Ascending aorta (tissue), 2 donors: ENCODE data around the gene CCDC85A. TPM values are rescaled to one million over a fixed set of nuclear protein-coding genes. Genes with fewer than 3 reads are reported as not detected.

ENCODE experiments used
- DNase-seq, 2 donors: peaks; one replicate each; pipeline ENCODE4 v3.0.0-alpha.2; 2019; ENCODE audit warnings: low spot score in 2 of 2
- H3K27ac ChIP-seq, 2 donors: fragments of 200-600 bp; sonication (generic); one replicate each; pipeline ENCODE4 v1.5.1; 2016 to 2017; ENCODE audit warnings: mild to moderate bottlenecking in 1 of 2
- H3K27me3 ChIP-seq: fragments of 200-600 bp; sonication (generic); one replicate; pipeline ENCODE4 v1.5.1; 2017
- H3K36me3 ChIP-seq, 2 donors: fragments of 200-600 bp; sonication (generic); one replicate each; pipeline ENCODE4 v1.5.1; 2016
- H3K4me1 ChIP-seq, 2 donors: fragments of 200-600 bp; sonication (generic); one replicate each; pipeline ENCODE4 v1.5.1; 2016 to 2017; ENCODE audit warnings: mild to moderate bottlenecking in 1 of 2
- H3K4me3 ChIP-seq, 2 donors: fragments of 200-600 bp; sonication (generic); one replicate each; pipeline ENCODE4 v1.5.1; 2016 to 2017; ENCODE audit warnings: mild to moderate bottlenecking in 1 of 2
- H3K9me3 ChIP-seq, 2 donors: fragments of 200-600 bp; sonication (generic); one replicate each; pipeline ENCODE4 v1.5.1; 2016
- intact Hi-C: fragments of 100-400 bp; cut with DNase I; formaldehyde crosslinking; loops from one replicate; pipeline ENCODE4 v1.15.1; 2023
- total RNA-seq: library from RNA; depleted of rRNA; stranded (reverse); fragments of >200 nt; gene quantifications from one replicate; pipeline ENCODE4 v1.1.0, GENCODE V29; 2016
- TF ChIP-seq, protein P1 (sequence below), 3 experiments: fragments of 200-600 bp in 2 of 3; fragments of 450-650 bp in 1 of 3; sonication (generic) in 2 of 3; IDR thresholded peaks; one replicate each; pipeline ENCODE4 v1.5.1; 2016 to 2019; ENCODE audit warnings: antibody characterized with exemption in 3 of 3, mild to moderate bottlenecking in 1 of 3, moderate library complexity in 1 of 3

The CCDC85A gene
- total RNA-seq, 1 donor from 2014 or later, result 15.0 TPM

DNA sequence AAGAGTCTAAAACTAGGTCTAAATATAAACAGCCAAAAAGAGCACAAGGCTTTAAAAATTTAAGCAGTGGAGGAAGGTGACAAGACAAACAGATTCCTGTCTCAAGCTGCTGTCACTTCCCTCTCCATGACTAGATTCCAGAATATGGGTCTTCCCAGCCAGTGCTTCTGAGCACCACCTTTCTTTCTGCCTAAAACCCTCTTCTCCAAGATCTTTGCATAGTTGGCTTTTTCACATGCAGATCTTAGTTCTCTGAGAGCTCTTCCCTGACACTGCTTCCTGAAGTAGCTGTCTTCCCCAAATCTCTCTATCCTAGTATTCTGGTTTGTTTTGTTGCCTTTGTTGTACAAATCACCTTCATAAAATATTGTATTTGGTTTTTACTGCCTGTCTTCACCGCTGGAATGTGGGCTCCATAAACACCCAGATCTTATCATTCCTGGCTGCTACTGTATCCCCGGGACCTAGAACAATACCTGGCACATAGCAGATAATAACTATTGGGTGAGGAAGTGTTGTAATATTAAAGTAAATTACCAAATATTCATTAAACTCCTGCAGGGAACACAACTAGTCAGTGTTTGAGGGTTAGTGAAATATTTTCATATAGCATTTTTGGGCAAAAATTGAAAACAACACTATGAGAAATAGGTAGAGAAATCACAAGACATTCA is 150.2 kb downstream of the CCDC85A start:
- Histone ChIP-seq H3K27ac (no peak overlapping the region), H3K4me3 (no peak overlapping the region), H3K9me3 (no peaks in the 10 kb centered on the region), H3K27me3 (no peaks in the 10 kb centered on the region), H3K36me3 (no peaks in the 10 kb centered on the region), H3K4me1 (no peaks in the 10 kb centered on the region)
- intact Hi-C loops, result no loop called here
- TF ChIP-seq, protein P1, sequence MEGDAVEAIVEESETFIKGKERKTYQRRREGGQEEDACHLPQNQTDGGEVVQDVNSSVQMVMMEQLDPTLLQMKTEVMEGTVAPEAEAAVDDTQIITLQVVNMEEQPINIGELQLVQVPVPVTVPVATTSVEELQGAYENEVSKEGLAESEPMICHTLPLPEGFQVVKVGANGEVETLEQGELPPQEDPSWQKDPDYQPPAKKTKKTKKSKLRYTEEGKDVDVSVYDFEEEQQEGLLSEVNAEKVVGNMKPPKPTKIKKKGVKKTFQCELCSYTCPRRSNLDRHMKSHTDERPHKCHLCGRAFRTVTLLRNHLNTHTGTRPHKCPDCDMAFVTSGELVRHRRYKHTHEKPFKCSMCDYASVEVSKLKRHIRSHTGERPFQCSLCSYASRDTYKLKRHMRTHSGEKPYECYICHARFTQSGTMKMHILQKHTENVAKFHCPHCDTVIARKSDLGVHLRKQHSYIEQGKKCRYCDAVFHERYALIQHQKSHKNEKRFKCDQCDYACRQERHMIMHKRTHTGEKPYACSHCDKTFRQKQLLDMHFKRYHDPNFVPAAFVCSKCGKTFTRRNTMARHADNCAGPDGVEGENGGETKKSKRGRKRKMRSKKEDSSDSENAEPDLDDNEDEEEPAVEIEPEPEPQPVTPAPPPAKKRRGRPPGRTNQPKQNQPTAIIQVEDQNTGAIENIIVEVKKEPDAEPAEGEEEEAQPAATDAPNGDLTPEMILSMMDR (IDR thresholded peaks at IDR 0.05), result no peak
- DNase-seq, result no peak

DNA sequence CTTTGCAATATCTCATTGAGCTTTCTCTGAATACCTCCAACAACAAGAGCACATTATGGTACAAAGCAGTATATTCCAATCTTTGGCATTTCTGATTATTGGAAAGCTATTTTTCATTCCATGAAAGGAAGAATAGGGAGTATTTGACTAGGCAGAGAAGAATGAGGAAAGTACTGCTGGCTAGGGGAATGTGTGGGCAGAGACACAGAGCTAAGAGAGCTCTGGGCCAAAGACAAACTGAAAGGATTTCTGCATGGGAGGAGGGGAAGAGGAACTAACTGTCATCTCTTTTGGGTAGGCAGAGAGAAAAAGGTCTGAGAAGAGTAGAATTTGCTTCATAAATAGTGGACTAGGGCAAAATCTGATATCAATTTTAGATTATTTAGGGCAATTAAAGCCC is 150.8 kb downstream of the CCDC85A start:
- Histone ChIP-seq H3K4me3 (no peak overlapping the region), H3K36me3 (no peaks in the 10 kb centered on the region), H3K27me3 (no peaks in the 10 kb centered on the region), H3K4me1 (no peaks in the 10 kb centered on the region), H3K9me3 (no peaks in the 10 kb centered on the region), H3K27ac (no peak overlapping the region)
- intact Hi-C loops, result no loop called here
- no peak for DNase-seq
- TF ChIP-seq, protein P1 (IDR thresholded peaks at IDR 0.05), result no peak

DNA sequence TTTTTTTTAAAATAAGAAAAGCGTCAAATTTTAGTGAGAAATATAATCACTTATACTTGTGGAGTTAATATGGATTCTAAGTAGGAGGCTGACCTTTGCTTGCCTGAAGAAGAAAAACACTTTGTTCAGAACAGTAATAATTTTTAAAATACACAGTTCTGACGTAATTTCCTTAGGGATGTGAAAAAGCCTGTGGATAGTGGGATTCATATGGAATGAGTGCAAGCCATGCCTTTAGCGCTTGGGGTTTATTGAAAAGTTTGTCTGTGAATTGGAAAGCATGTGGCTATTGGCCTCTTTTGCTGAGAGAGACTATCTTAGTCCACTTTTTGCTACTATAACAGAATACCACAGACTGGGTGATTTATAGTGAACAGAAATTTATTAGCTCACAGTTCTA is 151.3 kb downstream of the CCDC85A start:
- no peak overlapping the region for H3K4me3 ChIP-seq
- no peaks in the 10 kb centered on the region for H3K4me1 ChIP-seq
- no peaks in the 10 kb centered on the region for H3K27me3 ChIP-seq
- intact Hi-C loops, result no loop called here
- no peak overlapping the region for H3K27ac ChIP-seq
- no peak for DNase-seq
- H3K36me3 ChIP-seq, result no peaks in the 10 kb centered on the region
- TF ChIP-seq, protein P1 (IDR thresholded peaks at IDR 0.05), result no peak
- no peaks in the 10 kb centered on the region for H3K9me3 ChIP-seq

DNA sequence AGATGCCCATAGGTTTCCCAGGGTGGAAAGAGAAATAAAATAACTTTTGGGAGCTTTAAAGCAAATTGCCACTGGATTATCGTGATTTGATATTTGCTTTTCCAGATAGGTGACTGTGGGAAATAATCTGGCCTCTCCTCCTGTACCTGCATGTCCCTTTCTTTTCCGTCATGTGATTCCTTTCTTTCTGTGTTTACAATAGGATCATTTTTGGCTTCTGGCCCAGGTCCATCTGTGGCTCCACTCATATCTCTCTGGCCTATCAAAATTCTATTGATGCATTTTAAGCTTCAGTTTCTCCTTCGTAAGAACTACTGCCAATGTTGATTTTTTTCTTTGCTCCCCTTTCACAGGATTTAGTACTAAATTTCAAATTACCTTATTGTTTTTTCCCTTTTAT is 153.6 kb downstream of the CCDC85A start:
- TF ChIP-seq, protein P1 (IDR thresholded peaks at IDR 0.05), result no peak
- H3K9me3 ChIP-seq, result no peaks in the 10 kb centered on the region

DNA sequence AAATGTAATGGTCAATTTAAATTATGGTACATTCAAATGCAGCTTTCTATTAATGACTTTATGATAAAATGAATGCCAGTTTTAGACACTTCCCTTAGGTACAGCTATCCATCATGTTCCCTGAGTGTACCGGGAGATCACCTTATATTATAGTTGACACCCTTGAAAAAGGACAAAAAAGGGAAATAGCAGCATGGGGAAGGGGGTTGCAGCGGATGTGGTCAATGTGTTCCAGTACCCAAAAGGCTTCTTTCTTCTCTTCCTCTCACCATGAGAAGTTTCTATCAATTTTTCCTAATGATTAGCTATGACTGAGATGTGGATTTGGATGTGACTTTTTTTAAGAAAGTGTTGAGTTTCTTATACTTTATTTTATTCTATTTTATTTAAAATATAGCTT is 154.4 kb downstream of the CCDC85A start:
- Histone ChIP-seq H3K36me3 (no peaks in the 10 kb centered on the region), H3K27me3 (no peaks in the 10 kb centered on the region), H3K4me3 (no peak overlapping the region), H3K4me1 (no peaks in the 10 kb centered on the region), H3K27ac (no peak overlapping the region), H3K9me3 (no peaks in the 10 kb centered on the region)
- TF ChIP-seq, protein P1 (IDR thresholded peaks at IDR 0.05), result no peak
- no peak for DNase-seq
- intact Hi-C loops, result no loop called here

More for the DNA sequence above, 153.6 kb downstream of the CCDC85A start:
- H3K4me3 ChIP-seq, result no peak overlapping the region
- no peaks in the 10 kb centered on the region for H3K36me3 ChIP-seq
- H3K27me3 ChIP-seq, result no peaks in the 10 kb centered on the region
- intact Hi-C loops, result no loop called here
- no peak overlapping the region for H3K27ac ChIP-seq
- H3K4me1 ChIP-seq, result no peaks in the 10 kb centered on the region
- no peak for DNase-seq

DNA sequence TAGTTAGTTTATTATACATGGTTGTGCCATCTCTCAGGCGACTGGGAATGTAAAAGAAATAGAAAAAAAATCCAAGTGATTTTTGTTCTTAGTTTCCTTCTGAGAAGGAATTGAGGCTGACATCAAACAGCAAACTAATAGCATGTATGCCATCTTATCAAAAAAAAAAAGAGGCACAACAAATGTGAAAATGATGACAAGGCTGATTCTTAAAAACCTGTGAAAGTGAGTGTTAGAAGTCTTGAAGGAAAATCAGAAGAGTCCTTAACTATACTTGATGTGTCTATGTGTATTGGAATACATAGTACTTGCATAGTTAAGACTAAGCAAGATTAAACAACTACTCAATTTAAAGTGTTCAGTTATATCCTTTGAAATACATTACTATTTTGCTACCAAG is 161.0 kb downstream of the CCDC85A start:
- H3K4me1 ChIP-seq, result no peaks in the 10 kb centered on the region
- no peaks in the 10 kb centered on the region for H3K36me3 ChIP-seq
- H3K27ac ChIP-seq, result no peak overlapping the region
- intact Hi-C loops, result no loop called here
- H3K9me3 ChIP-seq, result no peaks in the 10 kb centered on the region
- no peak for DNase-seq
- TF ChIP-seq, protein P1 (IDR thresholded peaks at IDR 0.05), result no peak
- no peaks in the 10 kb centered on the region for H3K27me3 ChIP-seq
- no peak overlapping the region for H3K4me3 ChIP-seq
